GM20000 (cell line): ENCODE data around the gene EML6.
A peak's percentile ranks its signal among the peaks of the same experiment; 100 is the strongest.
"Not testable (repeated sequence)": the region's sequence is repeated elsewhere in the genome, so short reads cannot be mapped to it uniquely, and the experiment has no call there.

Source experiments
- DNase-seq: peaks from one replicate; pipeline ENCODE4 v3.0.0; 2012; ENCODE audit warnings: low spot score
- CTCF ChIP-seq: IDR thresholded peaks from 2 replicates; pipeline ENCODE4 v1.5.1; 2012; ENCODE audit warnings: mild to moderate bottlenecking, control low read depth; ENCODE audit errors: extremely low read depth, missing control alignments

Gene EML6

DNA sequence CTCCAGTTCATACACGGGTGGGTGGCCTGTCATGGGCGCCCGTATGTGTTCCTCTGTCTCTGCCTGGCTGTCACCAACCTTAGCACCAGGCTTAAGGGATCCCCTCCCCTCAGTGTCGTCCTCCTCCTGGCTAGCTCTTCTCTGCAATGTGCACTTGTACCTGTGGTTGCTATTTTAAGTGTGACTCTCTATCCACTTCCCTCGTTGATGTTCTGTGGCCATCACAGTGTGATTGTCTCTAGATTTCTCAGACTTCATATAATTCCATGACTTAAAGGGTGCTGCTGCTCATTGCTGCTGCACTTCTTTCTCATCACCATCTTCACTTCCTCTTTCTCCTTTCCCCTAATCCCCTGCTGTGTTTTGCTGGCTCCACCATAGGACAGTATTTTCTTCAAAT is 143.4 kb downstream of the EML6 start:
- no peak for TF ChIP-seq CTCF
- peak; percentile 45 for DNase-seq

DNA sequence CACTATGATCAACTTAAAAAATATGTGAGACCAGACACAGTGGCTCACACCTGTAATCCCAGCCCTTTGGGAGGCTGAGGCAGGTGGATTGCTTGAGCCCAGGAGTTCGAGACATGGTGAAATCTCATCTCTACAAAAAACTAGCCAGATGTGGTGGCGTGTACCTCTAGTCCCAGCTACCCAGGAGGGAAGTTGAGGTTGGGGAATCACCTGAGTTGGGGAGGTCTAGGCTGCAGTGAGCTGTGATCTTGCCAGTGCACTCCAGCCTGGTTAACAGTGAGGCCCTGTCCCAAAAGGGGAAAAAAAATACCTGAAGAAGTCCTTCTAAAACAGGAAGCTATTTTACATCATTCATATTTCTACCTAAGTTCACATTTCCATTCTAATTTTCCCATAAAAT is 144.0 kb downstream of the EML6 start:
- no peak for TF ChIP-seq CTCF
- no peak for DNase-seq

DNA sequence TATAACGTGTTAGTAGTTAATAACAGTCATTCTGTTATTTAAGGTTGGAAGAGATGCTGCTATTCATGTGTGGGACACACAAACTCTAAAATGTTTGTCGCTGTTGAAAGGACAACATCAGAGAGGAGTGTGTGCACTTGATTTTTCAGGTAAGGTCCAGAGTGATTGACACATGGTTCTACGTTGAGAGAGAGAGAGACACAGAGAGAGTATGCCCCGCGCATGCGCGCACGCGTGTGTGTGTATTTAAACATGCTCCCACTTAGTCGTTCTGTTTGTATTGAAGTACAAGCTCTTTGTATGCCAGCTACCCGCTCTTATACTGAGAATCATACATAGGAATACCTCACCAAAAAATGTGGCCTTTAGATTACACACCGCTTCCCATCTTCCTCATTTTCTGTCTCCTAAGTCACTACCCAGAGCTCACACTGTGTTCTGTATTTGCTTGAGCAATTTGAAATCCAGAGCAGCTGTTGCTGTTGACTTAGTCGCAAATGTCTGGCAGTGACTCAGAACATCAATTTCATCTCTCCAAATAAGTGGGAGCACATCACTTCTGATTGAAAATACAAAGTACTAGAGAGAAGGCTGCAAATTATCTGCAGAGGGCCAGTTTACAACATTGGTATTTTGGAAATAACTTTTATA is 148.1 kb downstream of the EML6 start:
- no peak for DNase-seq
- TF ChIP-seq CTCF: no peak

DNA sequence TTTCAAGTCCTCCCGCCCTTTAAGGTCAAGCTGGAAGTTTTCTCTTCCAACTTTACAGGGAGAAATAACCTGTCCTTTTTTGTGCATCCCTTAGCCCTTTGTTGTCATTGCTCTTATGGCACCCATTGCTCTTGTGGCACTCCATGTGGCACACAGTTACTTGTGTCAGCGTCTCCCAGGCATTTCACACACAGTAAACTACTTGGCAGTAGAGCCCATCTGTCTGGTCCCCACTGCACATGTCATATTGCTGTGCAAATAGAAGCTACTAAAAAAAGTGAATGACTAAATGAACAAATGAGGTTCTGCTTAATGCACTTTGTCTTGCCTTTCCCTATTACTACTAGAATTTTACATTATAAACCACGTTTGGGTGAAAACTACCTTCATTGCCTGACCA is 149.3 kb downstream of the EML6 start:
- DNase-seq: no peak
- TF ChIP-seq CTCF: no peak

DNA sequence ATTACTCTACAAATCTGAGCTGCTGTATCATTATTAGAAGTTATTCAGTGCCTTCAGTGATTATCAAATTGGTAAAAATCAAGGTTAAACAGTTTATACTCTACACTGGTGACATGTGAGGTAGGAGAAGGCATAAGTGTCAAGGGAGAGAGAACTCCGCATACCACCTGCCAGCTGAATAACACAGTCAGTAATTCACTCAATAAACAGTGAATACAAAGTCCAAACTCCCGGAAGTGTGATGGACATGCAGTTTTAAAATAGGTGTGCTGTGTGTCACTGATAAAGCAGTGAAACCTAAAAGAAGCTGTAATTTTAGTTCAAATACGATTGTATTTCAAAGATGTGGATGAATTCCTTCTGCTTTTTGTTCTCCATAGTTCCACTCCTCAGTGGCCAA is 149.8 kb downstream of the EML6 start:
- not testable (repeated sequence) for DNase-seq

GRCh38 chr2:54876764-54877163 is 153.3 kb downstream of the EML6 start:
- DNase-seq: no peak
- no peak for TF ChIP-seq CTCF

DNA sequence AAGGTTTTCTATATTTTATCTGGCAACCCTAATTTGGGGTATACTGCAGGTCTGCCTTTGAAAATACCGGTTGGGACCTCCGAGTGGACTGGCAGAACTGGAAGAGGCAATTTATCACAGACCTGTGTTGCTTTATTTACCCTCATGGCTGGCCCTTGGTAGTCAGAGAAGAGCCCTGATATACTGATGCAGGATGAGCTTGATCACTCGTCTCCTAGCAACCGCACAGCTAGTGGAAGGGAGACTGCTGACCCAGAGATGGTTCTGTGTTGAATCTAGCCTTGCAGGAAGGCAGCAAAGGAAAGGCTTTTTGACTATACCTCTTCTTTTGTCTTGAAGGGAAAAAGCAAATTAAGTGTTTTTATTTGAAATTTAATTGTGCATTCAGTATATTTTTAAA is 154.7 kb downstream of the EML6 start:
- no peak for DNase-seq
- no peak for TF ChIP-seq CTCF

GRCh38 chr2:54879032-54879431 is 155.6 kb downstream of the EML6 start:
- no peak for TF ChIP-seq CTCF

More at GRCh38 chr2:54879032-54879431, 155.6 kb downstream of the EML6 start:
- DNase-seq: no peak
